ENCODE data around the gene SLC26A4. TPM values are rescaled to one million over a fixed set of nuclear protein-coding genes. Genes with fewer than 3 reads are reported as not detected.

Gene SLC26A4
- total RNA-seq, 1 experiment from 2014 or later: 0.33 TPM

DNA sequence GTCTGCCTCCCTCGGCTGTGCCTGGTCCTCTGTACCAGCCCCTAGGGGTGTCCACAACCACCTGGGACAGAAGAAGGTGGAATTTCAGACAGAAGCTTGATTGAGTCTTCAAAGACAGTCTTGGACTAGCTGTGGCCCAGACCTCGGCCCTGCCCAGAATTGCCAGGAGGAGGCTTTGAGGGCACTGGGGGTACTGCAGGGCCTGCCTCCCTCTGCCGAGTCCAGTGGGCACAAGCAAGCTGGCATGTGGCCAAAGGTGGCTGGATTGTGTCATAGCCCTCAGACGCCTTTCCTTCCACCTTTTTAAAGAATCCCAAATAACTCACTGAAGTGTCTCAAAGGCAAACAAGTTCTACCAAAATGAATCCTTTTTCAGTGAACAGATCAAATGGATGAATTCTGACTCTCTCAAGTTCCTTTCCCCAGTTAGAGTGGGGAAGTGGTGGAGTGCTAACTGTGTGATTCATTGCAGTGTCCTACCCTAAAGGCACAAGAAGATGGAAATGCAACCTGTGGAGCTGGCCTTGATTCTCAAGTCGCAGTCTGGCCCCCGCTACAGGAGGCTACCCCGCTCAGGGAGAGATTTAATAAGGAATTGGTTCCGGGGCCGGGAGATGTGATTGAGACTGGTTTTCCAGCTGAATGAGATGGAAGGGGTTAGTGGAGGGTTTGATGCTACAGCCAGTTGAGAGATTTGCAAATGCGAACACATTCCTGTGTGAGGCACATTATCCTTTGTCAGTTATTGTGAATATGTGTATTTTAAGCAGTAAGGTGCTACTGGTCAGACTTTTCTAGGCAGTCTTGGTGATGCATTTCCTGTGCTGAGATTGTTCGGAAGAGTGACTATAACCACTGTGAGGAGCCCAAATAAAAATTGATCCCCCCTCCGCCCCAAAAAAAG lies 28.8 kb upstream of the SLC26A4 start:
- H3K4me3 Mint-ChIP-seq: no peak overlapping the region
- H3T11ph ChIP-seq (ENCODE audit: low read length): no peak overlapping the region
- H2AFZ ChIP-seq (ENCODE audit: low read length): no peak overlapping the region
- H3K27me3 ChIP-seq (ENCODE audit: insufficient read depth, low read length): no peaks in the 10 kb centered on the region
- no peak overlapping the region for H2BK120ac ChIP-seq (ENCODE audit: low read depth, low read length, poor library complexity, severe bottlenecking)
- H3K9ac ChIP-seq (ENCODE audit: extremely low read depth, insufficient read length, low read length): no peak overlapping the region
- no peak overlapping the region for H2BK12ac ChIP-seq (ENCODE audit: insufficient read length, low read depth, low read length)
- no peak overlapping the region for H3K27ac ChIP-seq (ENCODE audit: insufficient read length, low read depth, low read length)
- no peaks in the 10 kb centered on the region for H3K9me3 ChIP-seq (ENCODE audit: control insufficient read depth, low read depth, low read length)
- H4K20me1 ChIP-seq (ENCODE audit: control insufficient read depth, insufficient read depth, insufficient read length): no peaks in the 10 kb centered on the region
- no peak overlapping the region for H2BK20ac ChIP-seq (ENCODE audit: low read depth, low read length, poor library complexity, severe bottlenecking)
- no peak overlapping the region for H2AK5ac ChIP-seq (ENCODE audit: insufficient read length, low read length)
- H3K4me1 Mint-ChIP-seq: peaks cover 19% of the 10 kb centered on the region in 2 experiments
- no peaks in the 10 kb centered on the region; the same call in none of the 2 replicates for H3K27me3 Mint-ChIP-seq (ENCODE audit: low read depth)
- no peak overlapping the region for H3K4ac ChIP-seq (ENCODE audit: low read depth, low read length)
- no peak overlapping the region for H4K8ac ChIP-seq (replicated peaks; ENCODE audit: insufficient read length, low read depth, low read length)
- TF ChIP-seq, protein P1, sequence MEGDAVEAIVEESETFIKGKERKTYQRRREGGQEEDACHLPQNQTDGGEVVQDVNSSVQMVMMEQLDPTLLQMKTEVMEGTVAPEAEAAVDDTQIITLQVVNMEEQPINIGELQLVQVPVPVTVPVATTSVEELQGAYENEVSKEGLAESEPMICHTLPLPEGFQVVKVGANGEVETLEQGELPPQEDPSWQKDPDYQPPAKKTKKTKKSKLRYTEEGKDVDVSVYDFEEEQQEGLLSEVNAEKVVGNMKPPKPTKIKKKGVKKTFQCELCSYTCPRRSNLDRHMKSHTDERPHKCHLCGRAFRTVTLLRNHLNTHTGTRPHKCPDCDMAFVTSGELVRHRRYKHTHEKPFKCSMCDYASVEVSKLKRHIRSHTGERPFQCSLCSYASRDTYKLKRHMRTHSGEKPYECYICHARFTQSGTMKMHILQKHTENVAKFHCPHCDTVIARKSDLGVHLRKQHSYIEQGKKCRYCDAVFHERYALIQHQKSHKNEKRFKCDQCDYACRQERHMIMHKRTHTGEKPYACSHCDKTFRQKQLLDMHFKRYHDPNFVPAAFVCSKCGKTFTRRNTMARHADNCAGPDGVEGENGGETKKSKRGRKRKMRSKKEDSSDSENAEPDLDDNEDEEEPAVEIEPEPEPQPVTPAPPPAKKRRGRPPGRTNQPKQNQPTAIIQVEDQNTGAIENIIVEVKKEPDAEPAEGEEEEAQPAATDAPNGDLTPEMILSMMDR (conservative IDR thresholded peaks at IDR 0.05): no peak
- peak overlapping the region in 1 of 3 experiments; percentile 57; a peak in 2 of 7 replicates for H3K27ac Mint-ChIP-seq
- H2BK5ac ChIP-seq (ENCODE audit: insufficient read length, low read length): no peak overlapping the region
- no peaks in the 10 kb centered on the region; a peak in 1 of 7 replicates for H3K36me3 Mint-ChIP-seq (ENCODE audit: insufficient read depth in 1 of 3, low read depth in 3 of 3)
- H3K56ac ChIP-seq (ENCODE audit: insufficient read length, low read depth, low read length): no peak overlapping the region
- no peak overlapping the region for H4K5ac ChIP-seq (ENCODE audit: insufficient read length, low read depth, low read length)
- peaks cover 4% of the 10 kb centered on the region; the same call in 1 of the 2 replicates for H3K4me1 ChIP-seq (ENCODE audit: insufficient read depth, low read length)
- no peaks in the 10 kb centered on the region for H3K23me2 ChIP-seq (ENCODE audit: insufficient read length, low read depth, low read length, poor library complexity, severe bottlenecking)
- no peaks in the 10 kb centered on the region for H3K79me2 ChIP-seq (ENCODE audit: insufficient read depth, low read length)
- no peak overlapping the region for H3K23ac ChIP-seq (ENCODE audit: insufficient read length, low read depth, low read length)
- no peaks in the 10 kb centered on the region for H3K79me1 ChIP-seq (ENCODE audit: insufficient read depth, low read depth, low read length, poor library complexity, severe bottlenecking)
- H4K91ac ChIP-seq (ENCODE audit: insufficient read length, low read depth, low read length): no peak overlapping the region
- DNase-seq: no peak
- WGBS (ENCODE audit: extremely low coverage, insufficient read length, low lambda C conversion rate): no CpG with 5 or more reads among the region's 12 CpGs
- H3K14ac ChIP-seq (ENCODE audit: insufficient read depth, low read length): no peak overlapping the region
- peaks cover 0 to 4% of the 10 kb centered on the region in 2 experiments; a peak in 1 of 5 replicates for H3K9me3 Mint-ChIP-seq
- no peak overlapping the region for H2BK15ac ChIP-seq (ENCODE audit: low read depth, low read length)
- no peak overlapping the region for H3K18ac ChIP-seq (ENCODE audit: insufficient read length, low read depth, low read length)
- no peak overlapping the region for H3K4me2 ChIP-seq (ENCODE audit: insufficient read depth, insufficient read length, low read length)

All from H9 (cell line).